ENCODE data around the gene PPP1R10. TPM values are rescaled to one million over a fixed set of nuclear protein-coding genes. Genes with fewer than 3 reads are reported as not detected.

The PPP1R10 gene
- total RNA-seq, 1 donor from 2014 or later = 82.1 TPM

DNA sequence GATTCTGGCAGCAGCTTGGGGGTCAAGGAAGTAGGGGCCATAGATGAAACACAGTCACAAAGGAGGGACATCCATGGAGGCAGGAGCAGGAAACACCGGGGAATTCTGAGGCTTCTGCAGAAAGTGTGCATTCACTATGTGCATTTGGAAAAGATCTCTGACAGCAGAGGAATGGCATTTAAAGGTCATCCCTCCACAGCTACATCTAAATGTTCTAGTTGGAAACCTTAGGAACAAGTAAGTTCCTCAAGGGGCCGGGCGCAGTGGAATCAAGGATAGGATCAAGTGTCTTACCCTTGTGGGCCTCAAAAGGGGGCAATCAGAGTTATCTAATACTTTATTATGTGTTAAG, 38.7 kb upstream of the PPP1R10 start:
- H3K36me3 Mint-ChIP-seq (ENCODE audit: unreplicated experiment) = peaks cover 58% of the 10 kb centered on the region

DNA sequence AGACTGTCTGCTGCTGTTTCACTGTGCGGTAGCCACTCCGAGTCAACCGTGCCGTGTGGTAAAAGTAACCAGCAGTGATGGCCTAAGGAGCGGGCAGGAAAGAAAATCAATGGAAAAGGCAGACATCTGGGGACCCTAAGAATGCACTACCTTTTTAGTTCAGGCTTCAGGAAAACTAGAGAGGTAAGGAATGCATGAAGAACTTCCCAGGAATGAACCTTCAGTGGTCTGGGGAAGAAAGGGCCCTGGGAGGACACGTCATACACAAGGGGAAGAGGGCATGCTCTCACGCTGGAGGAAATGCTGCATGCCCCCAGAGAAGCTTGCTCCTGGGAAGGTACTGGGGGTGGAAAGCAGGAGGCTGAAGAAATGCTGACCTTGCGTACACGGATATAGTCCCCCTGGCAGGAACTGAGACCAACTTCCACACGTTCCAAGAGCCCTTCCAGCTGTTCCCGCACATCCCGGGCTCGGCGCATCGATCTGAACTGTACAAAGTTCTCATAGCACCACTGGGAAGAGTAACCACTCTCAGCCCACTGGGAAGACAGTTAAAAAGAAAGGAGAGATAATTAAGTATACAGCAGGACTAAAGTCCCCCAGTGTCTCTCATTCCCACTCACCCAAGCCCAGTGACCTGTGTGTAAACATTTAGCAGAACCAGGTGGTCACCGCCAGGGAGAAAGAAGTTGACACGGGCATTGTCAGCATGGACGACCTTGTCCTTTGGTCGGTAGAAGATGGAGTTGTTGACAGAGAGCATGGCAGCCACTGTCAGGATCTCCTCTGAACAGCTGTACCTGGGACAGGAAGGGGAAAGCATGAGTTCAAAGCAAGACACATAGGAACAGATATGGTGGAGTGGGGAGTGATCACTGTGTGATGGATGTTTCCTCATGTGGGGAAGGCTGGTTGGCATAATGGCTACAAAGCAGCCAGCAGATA, 38.0 kb upstream of the PPP1R10 start:
- Mint-ChIP-seq H3K4me3 (ENCODE audit: unreplicated experiment) (no peak overlapping the region), H3K9me3 (ENCODE audit: unreplicated experiment) (no peaks in the 10 kb centered on the region), H3K36me3 (ENCODE audit: unreplicated experiment) (peaks cover 55% of the 10 kb centered on the region), H3K27me3 (ENCODE audit: unreplicated experiment) (no peaks in the 10 kb centered on the region), H3K4me1 (ENCODE audit: unreplicated experiment) (no peaks in the 10 kb centered on the region), H3K27ac (ENCODE audit: unreplicated experiment) (no peak overlapping the region)
- DNase-seq (ENCODE audit: extremely low spot score, unreplicated experiment) = no peak
- TF ChIP-seq, protein P1, sequence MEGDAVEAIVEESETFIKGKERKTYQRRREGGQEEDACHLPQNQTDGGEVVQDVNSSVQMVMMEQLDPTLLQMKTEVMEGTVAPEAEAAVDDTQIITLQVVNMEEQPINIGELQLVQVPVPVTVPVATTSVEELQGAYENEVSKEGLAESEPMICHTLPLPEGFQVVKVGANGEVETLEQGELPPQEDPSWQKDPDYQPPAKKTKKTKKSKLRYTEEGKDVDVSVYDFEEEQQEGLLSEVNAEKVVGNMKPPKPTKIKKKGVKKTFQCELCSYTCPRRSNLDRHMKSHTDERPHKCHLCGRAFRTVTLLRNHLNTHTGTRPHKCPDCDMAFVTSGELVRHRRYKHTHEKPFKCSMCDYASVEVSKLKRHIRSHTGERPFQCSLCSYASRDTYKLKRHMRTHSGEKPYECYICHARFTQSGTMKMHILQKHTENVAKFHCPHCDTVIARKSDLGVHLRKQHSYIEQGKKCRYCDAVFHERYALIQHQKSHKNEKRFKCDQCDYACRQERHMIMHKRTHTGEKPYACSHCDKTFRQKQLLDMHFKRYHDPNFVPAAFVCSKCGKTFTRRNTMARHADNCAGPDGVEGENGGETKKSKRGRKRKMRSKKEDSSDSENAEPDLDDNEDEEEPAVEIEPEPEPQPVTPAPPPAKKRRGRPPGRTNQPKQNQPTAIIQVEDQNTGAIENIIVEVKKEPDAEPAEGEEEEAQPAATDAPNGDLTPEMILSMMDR (IDR thresholded peaks at IDR 0.05) = no peak

More for the DNA sequence above, 38.7 kb upstream of the PPP1R10 start:
- no peaks in the 10 kb centered on the region for H3K9me3 Mint-ChIP-seq (ENCODE audit: unreplicated experiment)
- no peaks in the 10 kb centered on the region for H3K4me1 Mint-ChIP-seq (ENCODE audit: unreplicated experiment)
- no peak for DNase-seq (ENCODE audit: extremely low spot score, unreplicated experiment)
- no peak overlapping the region for H3K4me3 Mint-ChIP-seq (ENCODE audit: unreplicated experiment)
- H3K27me3 Mint-ChIP-seq (ENCODE audit: unreplicated experiment) = no peaks in the 10 kb centered on the region
- TF ChIP-seq, protein P1 (IDR thresholded peaks at IDR 0.05) = no peak
- no peak overlapping the region for H3K27ac Mint-ChIP-seq (ENCODE audit: unreplicated experiment)

DNA sequence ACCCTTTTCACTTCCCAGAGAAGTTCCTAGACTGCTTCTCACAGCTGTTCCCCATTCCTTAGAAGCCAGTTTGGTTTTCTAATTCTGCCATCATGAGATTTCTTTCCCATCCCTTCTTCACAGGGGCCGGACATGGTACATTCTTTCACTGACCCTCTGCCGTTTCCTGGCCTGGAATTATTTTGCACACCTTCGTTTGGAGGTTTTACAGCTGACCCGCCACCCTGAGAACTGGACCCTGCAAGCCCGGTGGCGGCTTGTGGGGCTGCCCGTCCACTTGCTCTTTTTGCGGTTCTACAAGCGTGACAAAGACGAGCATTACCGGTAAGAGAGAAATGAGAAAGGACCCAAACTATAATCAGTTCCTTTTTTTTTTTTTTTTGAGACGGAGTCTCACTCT, 34.1 kb upstream of the PPP1R10 start:
- TF ChIP-seq, protein P1 (IDR thresholded peaks at IDR 0.05) = no peak
- Mint-ChIP-seq H3K36me3 (ENCODE audit: unreplicated experiment) (peaks cover 33% of the 10 kb centered on the region), H3K4me3 (ENCODE audit: unreplicated experiment) (no peak overlapping the region), H3K27me3 (ENCODE audit: unreplicated experiment) (no peaks in the 10 kb centered on the region), H3K4me1 (ENCODE audit: unreplicated experiment) (peaks cover 13% of the 10 kb centered on the region), H3K27ac (ENCODE audit: unreplicated experiment) (no peak overlapping the region), H3K9me3 (ENCODE audit: unreplicated experiment) (no peaks in the 10 kb centered on the region)
- DNase-seq (ENCODE audit: extremely low spot score, unreplicated experiment) = no peak

DNA sequence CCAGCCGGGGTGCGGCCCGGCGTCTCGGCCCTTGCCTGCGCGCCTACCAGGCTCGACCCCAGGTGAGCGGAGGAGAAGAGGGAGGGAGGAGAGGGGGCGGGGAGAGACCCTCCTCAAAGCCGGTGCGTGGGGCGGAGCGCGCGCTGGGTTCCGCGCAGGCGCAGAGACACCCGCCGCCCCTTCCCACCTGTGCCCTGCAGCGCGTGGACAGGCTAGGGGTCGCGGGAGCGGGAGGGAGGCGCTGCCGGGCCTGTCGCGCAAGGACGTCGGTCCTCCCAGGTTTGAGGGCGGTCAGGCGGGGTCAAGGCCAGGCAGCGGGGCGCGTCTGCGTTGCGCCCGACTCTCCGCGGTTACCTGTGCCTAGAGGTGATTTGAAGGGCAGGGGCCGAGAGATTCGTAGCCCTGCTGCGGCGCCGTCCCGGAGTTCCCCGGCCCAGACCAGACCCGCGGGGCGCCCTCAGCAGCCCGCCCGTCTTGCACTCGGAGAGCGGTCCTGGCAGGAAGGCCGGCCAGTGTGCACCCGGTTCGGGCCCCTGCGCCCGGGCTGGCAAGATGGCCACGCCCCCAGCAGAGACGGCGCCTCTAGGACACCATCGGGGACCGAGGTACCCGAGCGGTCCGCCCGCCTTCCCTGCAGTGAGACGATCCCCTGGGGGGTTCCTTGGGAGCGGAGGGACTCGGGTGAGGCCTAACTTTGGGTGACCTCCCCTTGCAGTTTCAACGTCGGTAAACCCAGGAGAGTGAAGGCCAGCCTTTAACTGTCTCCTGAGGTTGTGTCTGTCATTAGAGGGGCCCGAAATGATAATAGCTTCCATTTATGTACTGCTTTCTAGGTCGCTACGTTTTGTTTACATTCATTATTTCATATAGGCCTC, 30.4 kb upstream of the PPP1R10 start:
- peak; percentile 90 for DNase-seq (ENCODE audit: extremely low spot score, unreplicated experiment)
- H3K9me3 Mint-ChIP-seq (ENCODE audit: unreplicated experiment) = no peaks in the 10 kb centered on the region
- H3K36me3 Mint-ChIP-seq (ENCODE audit: unreplicated experiment) = peaks cover 24% of the 10 kb centered on the region
- no peaks in the 10 kb centered on the region for H3K27me3 Mint-ChIP-seq (ENCODE audit: unreplicated experiment)
- peak overlapping the region; percentile 83 for H3K4me3 Mint-ChIP-seq (ENCODE audit: unreplicated experiment)
- H3K4me1 Mint-ChIP-seq (ENCODE audit: unreplicated experiment) = peaks cover 15% of the 10 kb centered on the region
- H3K27ac Mint-ChIP-seq (ENCODE audit: unreplicated experiment) = peak overlapping the region; percentile 74
- TF ChIP-seq, protein P1 (IDR thresholded peaks at IDR 0.05) = no peak
